ENCODE measurements around the gene ARMC10. TPM values are rescaled to one million over a fixed set of nuclear protein-coding genes. Genes with fewer than 3 reads are reported as not detected.
"Not testable (repeated sequence)": the region's sequence is repeated elsewhere in the genome, so short reads cannot be mapped to it uniquely, and the experiment has no call there.

Gene ARMC10
- total RNA-seq, 2 donors from 2014 or later: 14.6 to 16.0 TPM

- ATAC-seq: no peak
- H3K9me3 ChIP-seq (ENCODE audit: control insufficient read depth, low read length, poor library complexity, severe bottlenecking): no peaks in the 10 kb centered on the region
- Mint-ChIP-seq H3K36me3 (ENCODE audit: low read depth) (no peaks in the 10 kb centered on the region), H3K27ac (no peak overlapping the region), H3K27me3 (no peaks in the 10 kb centered on the region), H3K4me1 (no peaks in the 10 kb centered on the region), H3K4me3 (no peak overlapping the region)
- no peak for DNase-seq
Measured at GRCh38 chr7:103140685-103141084, 65.7 kb downstream of the ARMC10 start.

- Mint-ChIP-seq H3K27ac (no peak overlapping the region), H3K4me3 (no peak overlapping the region), H3K4me1 (no peaks in the 10 kb centered on the region), H3K36me3 (ENCODE audit: low read depth) (no peaks in the 10 kb centered on the region), H3K27me3 (no peaks in the 10 kb centered on the region)
- H3K9me3 ChIP-seq (ENCODE audit: control insufficient read depth, low read length, poor library complexity, severe bottlenecking): no peaks in the 10 kb centered on the region
- DNase-seq (no peak), ATAC-seq (no peak)
Measured at GRCh38 chr7:103141753-103142404, 66.9 kb downstream of the ARMC10 start.

- no peaks in the 10 kb centered on the region for H3K36me3 Mint-ChIP-seq (ENCODE audit: low read depth)
- ATAC-seq (no peak), DNase-seq (no peak)
- H3K27me3 Mint-ChIP-seq: no peaks in the 10 kb centered on the region
- H3K9me3 ChIP-seq (ENCODE audit: control insufficient read depth, low read length, poor library complexity, severe bottlenecking): no peaks in the 10 kb centered on the region
- H3K27ac Mint-ChIP-seq: no peak overlapping the region
- H3K4me1 Mint-ChIP-seq: peaks cover 4% of the 10 kb centered on the region
- H3K4me3 Mint-ChIP-seq: no peak overlapping the region
Measured at GRCh38 chr7:103142494-103142893, 67.6 kb downstream of the ARMC10 start.

GRCh38 chr7:103143868-103144267, 68.9 kb downstream of the ARMC10 start:
- Mint-ChIP-seq H3K27me3 (no peaks in the 10 kb centered on the region), H3K27ac (no peak overlapping the region), H3K4me1 (peaks cover 14% of the 10 kb centered on the region), H3K36me3 (ENCODE audit: low read depth) (no peaks in the 10 kb centered on the region), H3K4me3 (no peak overlapping the region)
- DNase-seq (no peak), ATAC-seq (no peak)
- H3K9me3 ChIP-seq (ENCODE audit: control insufficient read depth, low read length, poor library complexity, severe bottlenecking): no peaks in the 10 kb centered on the region

GRCh38 chr7:103144754-103145153, 69.8 kb downstream of the ARMC10 start:
- H3K4me1 Mint-ChIP-seq: peaks cover 17% of the 10 kb centered on the region
- not testable (repeated sequence) for H3K27ac Mint-ChIP-seq, DNase-seq

GRCh38 chr7:103148131-103148993, 73.4 kb downstream of the ARMC10 start:
- ATAC-seq: no peak
- H3K9me3 ChIP-seq (ENCODE audit: control insufficient read depth, low read length, poor library complexity, severe bottlenecking): no peaks in the 10 kb centered on the region
- Mint-ChIP-seq H3K27ac (peak overlapping the region; percentile 93), H3K27me3 (no peaks in the 10 kb centered on the region), H3K4me3 (peak overlapping the region; percentile 94), H3K36me3 (ENCODE audit: low read depth) (peaks cover 6% of the 10 kb centered on the region), H3K4me1 (peaks cover 22% of the 10 kb centered on the region)
- DNase-seq: no peak

More at GRCh38 chr7:103144754-103145153, 69.8 kb downstream of the ARMC10 start:
- H3K4me3 Mint-ChIP-seq; ATAC-seq; H3K27me3 Mint-ChIP-seq; H3K36me3 Mint-ChIP-seq (ENCODE audit: low read depth); H3K9me3 ChIP-seq (ENCODE audit: control insufficient read depth, low read length, poor library complexity, severe bottlenecking): not testable (repeated sequence)

Other genes with a start within 250 kb of the ARMC10 start
- gene LRRC17, start 162.1 kb upstream of the ARMC10 start, total RNA-seq: under 1 TPM in 1 of 2 donors, not detected in 1; 0.86 TPM
- gene FBXL13, start 344 bp upstream of the ARMC10 start, total RNA-seq: 1 to 10 TPM; 1.3 to 1.4 TPM
- gene NAPEPLD, start 74.0 kb downstream of the ARMC10 start, total RNA-seq: 1 to 10 TPM; 2.4 to 3.7 TPM
- gene PMPCB, start 222.3 kb downstream of the ARMC10 start, total RNA-seq: 10 to 100 TPM; 73.9 to 80.8 TPM